NB4 (cell line): ENCODE results near the gene TAAR1.
A peak's percentile ranks its signal among the peaks of the same experiment; 100 is the strongest.
"Not testable (repeated sequence)": the region's sequence is repeated elsewhere in the genome, so short reads cannot be mapped to it uniquely, and the experiment has no call there.

Source experiments
- DNase-seq: peaks from one replicate; pipeline ENCODE4 v3.0.0; 2010; ENCODE audit warnings: low read depth
- H3K4me3 ChIP-seq: one replicate; pipeline ENCODE4 v1.5.1; 2011; ENCODE audit warnings: mild to moderate bottlenecking, low read depth, low read length, moderate library complexity
- CTCF ChIP-seq: IDR thresholded peaks from one replicate; pipeline ENCODE4 v1.5.1; 2012; ENCODE audit warnings: low read depth, low read length
- MAX ChIP-seq: IDR thresholded peaks from 2 replicates; pipeline ENCODE4 v1.6.1; 2011; ENCODE audit warnings: low read depth, low read length
- MYC ChIP-seq: IDR thresholded peaks from 2 replicates; pipeline ENCODE4 v1.6.1; 2011; ENCODE audit warnings: low read depth, low read length
- POLR2A ChIP-seq: IDR thresholded peaks from 2 replicates; pipeline ENCODE4 v1.6.1; 2011; ENCODE audit warnings: mild to moderate bottlenecking; ENCODE audit not compliant: insufficient read length; ENCODE audit errors: extremely low read depth

The TAAR1 gene

GRCh38 chr6:132612449-132613108 is 46.4 kb downstream of the TAAR1 start:
- no peak for DNase-seq
- TF ChIP-seq MYC (no peak), POLR2A (no peak), CTCF (no peak), MAX (no peak)
- no peak overlapping the region for H3K4me3 ChIP-seq

- no peak overlapping the region for H3K4me3 ChIP-seq
- TF ChIP-seq MYC (no peak), CTCF (no peak), MAX (no peak), POLR2A (no peak)
- no peak for DNase-seq
These were observed 47.4 kb downstream of the TAAR1 start for GRCh38 chr6:132611616-132612015.

- TF ChIP-seq MYC (no peak), CTCF (no peak)
- H3K4me3 ChIP-seq: no peak overlapping the region
- DNase-seq: no peak
These were observed 51.3 kb downstream of the TAAR1 start for GRCh38 chr6:132607544-132608233.

GRCh38 chr6:132604635-132605152 is 54.3 kb downstream of the TAAR1 start:
- no peak overlapping the region for H3K4me3 ChIP-seq
- TF ChIP-seq MYC: no peak
- TF ChIP-seq MAX: no peak
- no peak for TF ChIP-seq CTCF
- no peak for TF ChIP-seq POLR2A
- DNase-seq: no peak

GRCh38 chr6:132600900-132601299 is 58.1 kb downstream of the TAAR1 start:
- not testable (repeated sequence) for DNase-seq, H3K4me3 ChIP-seq

GRCh38 chr6:132598473-132598872 is 60.5 kb downstream of the TAAR1 start:
- peak; percentile 27 for DNase-seq
- TF ChIP-seq CTCF (peak; percentile 44), MYC (no peak)
- H3K4me3 ChIP-seq: no peak overlapping the region
